NT2/D1 (cell line): ENCODE measurements around the gene ZPLD1.

Experiments used
- DNase-seq: peaks from one replicate; pipeline ENCODE4 v3.0.0-alpha.2; 2011; ENCODE audit warnings: low read depth, low spot score
- H3K27me3 ChIP-seq: 2 replicates; pipeline ENCODE4 v1.6.0; 2011; ENCODE audit warnings: mild to moderate bottlenecking; ENCODE audit not compliant: insufficient read length, insufficient read depth
- H3K36me3 ChIP-seq: 2 replicates; pipeline ENCODE4 v1.6.1; 2011; ENCODE audit warnings: mild to moderate bottlenecking, low read length, mixed read lengths; ENCODE audit not compliant: insufficient read depth, insufficient read length
- H3K4me1 ChIP-seq: 2 replicates; pipeline ENCODE4 v1.5.1; 2011; ENCODE audit not compliant: insufficient read depth, insufficient read length
- H3K4me3 ChIP-seq: 2 replicates; pipeline ENCODE4 v1.5.1; 2011; ENCODE audit warnings: low read depth; ENCODE audit not compliant: insufficient read length
- H3K9ac ChIP-seq: 2 replicates; pipeline ENCODE4 v1.6.0; 2011; ENCODE audit warnings: low read depth; ENCODE audit not compliant: insufficient read length
- H3K9me3 ChIP-seq: 2 replicates; pipeline ENCODE4 v1.5.1; 2011; ENCODE audit warnings: mild to moderate bottlenecking, low read length; ENCODE audit not compliant: insufficient read depth
- SUZ12 ChIP-seq: IDR thresholded peaks from 2 replicates; pipeline ENCODE4 v1.6.1; 2011; ENCODE audit not compliant: insufficient read length, insufficient read depth; ENCODE audit errors: extremely low read depth
- YY1 ChIP-seq: IDR thresholded peaks from 2 replicates; pipeline ENCODE4 v1.6.1; 2011; ENCODE audit not compliant: insufficient read length, insufficient read depth
- ZNF274 ChIP-seq: IDR thresholded peaks from 2 replicates; pipeline ENCODE4 v1.6.1; 2011; ENCODE audit warnings: mild to moderate bottlenecking, low read depth, low read length

Gene ZPLD1

GRCh38 chr3:102449341-102449740 lies 14.5 kb downstream of the ZPLD1 start:
- H3K4me3 ChIP-seq, result no peak overlapping the region
- TF ChIP-seq SUZ12, result no peak
- TF ChIP-seq ZNF274, result no peak
- TF ChIP-seq YY1, result no peak

GRCh38 chr3:102449930-102450329 lies 15.1 kb downstream of the ZPLD1 start:
- H3K4me3 ChIP-seq, result no peak overlapping the region
- no peaks in the 10 kb centered on the region for H3K36me3 ChIP-seq
- no peaks in the 10 kb centered on the region for H3K4me1 ChIP-seq
- DNase-seq, result no peak
- H3K27me3 ChIP-seq, result peaks cover 2% of the 10 kb centered on the region
- TF ChIP-seq SUZ12 (no peak), YY1 (no peak), ZNF274 (no peak)
- H3K9me3 ChIP-seq, result no peaks in the 10 kb centered on the region
- H3K9ac ChIP-seq, result no peak overlapping the region

More at GRCh38 chr3:102449341-102449740, 14.5 kb downstream of the ZPLD1 start:
- Histone ChIP-seq H3K9ac (no peak overlapping the region), H3K36me3 (no peaks in the 10 kb centered on the region), H3K9me3 (no peaks in the 10 kb centered on the region), H3K27me3 (peaks cover 8% of the 10 kb centered on the region), H3K4me1 (no peaks in the 10 kb centered on the region)
- no peak for DNase-seq

GRCh38 chr3:102450976-102451375 lies 16.2 kb downstream of the ZPLD1 start:
- no peaks in the 10 kb centered on the region for H3K9me3 ChIP-seq
- no peak overlapping the region for H3K4me3 ChIP-seq
- H3K4me1 ChIP-seq, result no peaks in the 10 kb centered on the region
- H3K9ac ChIP-seq, result no peak overlapping the region
- TF ChIP-seq SUZ12, result no peak
- H3K27me3 ChIP-seq, result no peaks in the 10 kb centered on the region
- DNase-seq, result no peak
- no peaks in the 10 kb centered on the region for H3K36me3 ChIP-seq

- Histone ChIP-seq H3K9me3 (no peaks in the 10 kb centered on the region), H3K9ac (no peak overlapping the region), H3K27me3 (no peaks in the 10 kb centered on the region), H3K4me1 (no peaks in the 10 kb centered on the region), H3K36me3 (no peaks in the 10 kb centered on the region), H3K4me3 (no peak overlapping the region)
- no peak for DNase-seq
- no peak for TF ChIP-seq YY1
- no peak for TF ChIP-seq SUZ12
- no peak for TF ChIP-seq ZNF274
Observed at GRCh38 chr3:102451543-102451942, 16.7 kb downstream of the ZPLD1 start.

- TF ChIP-seq ZNF274, result no peak
- TF ChIP-seq YY1, result no peak
- TF ChIP-seq SUZ12, result no peak
- no peak for DNase-seq
- no peaks in the 10 kb centered on the region for H3K4me1 ChIP-seq
Observed at GRCh38 chr3:102454181-102454580, 19.4 kb downstream of the ZPLD1 start.

GRCh38 chr3:102457644-102458043 lies 22.8 kb downstream of the ZPLD1 start:
- DNase-seq, result no peak
- TF ChIP-seq SUZ12 (no peak), YY1 (no peak), ZNF274 (no peak)
- Histone ChIP-seq H3K9ac (no peak overlapping the region), H3K36me3 (no peaks in the 10 kb centered on the region), H3K4me3 (no peak overlapping the region), H3K27me3 (no peaks in the 10 kb centered on the region), H3K9me3 (no peaks in the 10 kb centered on the region), H3K4me1 (no peaks in the 10 kb centered on the region)

More at GRCh38 chr3:102454181-102454580, 19.4 kb downstream of the ZPLD1 start:
- no peak overlapping the region for H3K9ac ChIP-seq
- H3K27me3 ChIP-seq, result no peaks in the 10 kb centered on the region
- H3K9me3 ChIP-seq, result no peaks in the 10 kb centered on the region
- H3K36me3 ChIP-seq, result no peaks in the 10 kb centered on the region
- no peak overlapping the region for H3K4me3 ChIP-seq

GRCh38 chr3:102460579-102460978 lies 25.8 kb downstream of the ZPLD1 start:
- TF ChIP-seq SUZ12, result no peak
- TF ChIP-seq ZNF274, result no peak
- TF ChIP-seq YY1, result no peak

GRCh38 chr3:102464261-102464660 lies 29.4 kb downstream of the ZPLD1 start:
- Histone ChIP-seq H3K27me3 (no peaks in the 10 kb centered on the region), H3K4me1 (no peaks in the 10 kb centered on the region), H3K9me3 (no peaks in the 10 kb centered on the region), H3K9ac (no peak overlapping the region), H3K4me3 (no peak overlapping the region), H3K36me3 (no peaks in the 10 kb centered on the region)
- no peak for DNase-seq
- TF ChIP-seq ZNF274 (no peak), SUZ12 (no peak), YY1 (no peak)

More at GRCh38 chr3:102460579-102460978, 25.8 kb downstream of the ZPLD1 start:
- no peaks in the 10 kb centered on the region for H3K4me1 ChIP-seq
- H3K4me3 ChIP-seq, result no peak overlapping the region
- no peak for DNase-seq
- H3K36me3 ChIP-seq, result no peaks in the 10 kb centered on the region
- no peak overlapping the region for H3K9ac ChIP-seq
- no peaks in the 10 kb centered on the region for H3K9me3 ChIP-seq
- no peaks in the 10 kb centered on the region for H3K27me3 ChIP-seq
